ENCODE measurements around the gene TBX5. TPM values are rescaled to one million over a fixed set of nuclear protein-coding genes. Genes with fewer than 3 reads are reported as not detected.

TBX5 gene
- total and polyA plus RNA-seq, 7 experiments from 2014 or later: not detected

DNA sequence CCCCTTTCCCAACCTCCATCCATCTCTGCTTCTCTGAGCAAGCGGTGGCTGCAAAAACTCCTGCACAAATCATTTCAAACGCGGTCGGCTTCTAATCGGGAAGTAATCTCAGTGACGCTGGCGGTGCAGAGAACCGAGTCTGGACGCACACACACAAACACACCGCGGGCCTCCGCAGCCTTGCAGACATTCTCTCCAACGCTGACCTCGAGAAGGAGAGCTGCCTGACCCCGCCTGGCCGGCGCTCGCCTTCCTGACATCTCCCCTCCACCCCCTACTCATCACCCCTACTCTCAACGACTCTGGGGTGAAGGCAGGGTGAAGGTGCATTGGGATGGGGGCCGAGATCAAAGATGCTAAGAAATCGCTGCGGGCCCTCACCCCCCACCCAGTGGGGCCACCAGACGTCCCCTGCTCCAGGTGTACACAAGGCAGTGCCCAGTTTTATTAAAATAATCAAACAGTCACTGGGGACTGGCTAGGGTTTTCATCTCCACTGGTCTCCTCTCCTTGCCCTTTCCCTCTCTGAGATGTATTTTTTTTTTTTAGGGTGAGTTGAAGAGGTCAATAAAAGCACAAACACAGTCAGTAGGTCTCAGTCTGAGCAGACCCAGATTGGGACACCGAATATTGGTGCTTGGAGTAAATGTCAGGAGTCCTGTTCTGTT is 506 bp upstream of the TBX5 start:
- ATAC-seq: no peak
- ChIA-PET POLR2A (no interaction called here), CTCF (no interaction called here)
- peaks cover 0 to 5% (median 2%) of the 10 kb centered on the region in 11 donors for H3K9me3 Mint-ChIP-seq
- intact Hi-C loops (cut with micrococcal nuclease): no loop called here
- H3K27me3 Mint-ChIP-seq: peaks cover 86 to 99% (median 94%) of the 10 kb centered on the region in 5 donors
- peaks cover 0 to 9% (median 0%) of the 10 kb centered on the region in 5 donors for H3K36me3 Mint-ChIP-seq
- H3K4me1 ChIP-seq (ENCODE audit: control insufficient read depth in 2 of 2, insufficient read depth in 2 of 2, low read length in 2 of 2): no peaks in the 10 kb centered on the region
- H3K27me3 ChIP-seq (ENCODE audit: control insufficient read depth in 2 of 2, insufficient read depth in 2 of 2, low read length in 2 of 2): peaks cover 0 to 15% of the 10 kb centered on the region in 2 donors
- no peak for DNase-seq
- no peaks in the 10 kb centered on the region for H3K36me3 ChIP-seq (ENCODE audit: control insufficient read depth in 2 of 3, insufficient read depth in 3 of 3, low read length in 3 of 3)
- H3K27ac ChIP-seq (ENCODE audit: low read depth, low read length): no peak overlapping the region
- no peaks in the 10 kb centered on the region for H3K9me3 ChIP-seq (ENCODE audit: control insufficient read depth in 2 of 3, low read length in 3 of 3)
- H3K4me3 ChIP-seq (ENCODE audit: low read length): no peak overlapping the region
- peak overlapping the region in 1 of 9 donors; percentile 83 for H3K27ac Mint-ChIP-seq
- H3K4me3 Mint-ChIP-seq: peak overlapping the region in 1 of 10 donors; percentile 40
- peaks cover 3 to 23% (median 21%) of the 10 kb centered on the region in 7 donors for H3K4me1 Mint-ChIP-seq

GRCh38 chr12:114404926-114405518 is 922 bp downstream of the TBX5 start:
- H3K4me1 Mint-ChIP-seq: peaks cover 3 to 19% (median 16%) of the 10 kb centered on the region in 7 donors
- Histone ChIP-seq H3K27me3 (ENCODE audit: control insufficient read depth in 2 of 2, insufficient read depth in 2 of 2, low read length in 2 of 2) (peaks cover 0 to 6% of the 10 kb centered on the region in 2 donors), H3K36me3 (ENCODE audit: control insufficient read depth in 2 of 3, insufficient read depth in 3 of 3, low read length in 3 of 3) (no peaks in the 10 kb centered on the region), H3K4me1 (ENCODE audit: control insufficient read depth in 2 of 2, insufficient read depth in 2 of 2, low read length in 2 of 2) (no peaks in the 10 kb centered on the region), H3K4me3 (ENCODE audit: low read length) (no peak overlapping the region), H3K27ac (ENCODE audit: low read depth, low read length) (no peak overlapping the region), H3K9me3 (ENCODE audit: control insufficient read depth in 2 of 3, low read length in 3 of 3) (no peaks in the 10 kb centered on the region)
- peaks cover 75 to 99% (median 87%) of the 10 kb centered on the region in 5 donors for H3K27me3 Mint-ChIP-seq
- ATAC-seq (no peak), DNase-seq (no peak)
- intact Hi-C loops (cut with micrococcal nuclease): loop anchor here in 1 of 2 donors (2.0 to 5.0 kb wide), 4 partner anchors 36 to 938 kb away; partner anchors contain the start of gene TBX3
- H3K36me3 Mint-ChIP-seq: peaks cover 0 to 9% (median 0%) of the 10 kb centered on the region in 5 donors
- peaks cover 0 to 4% (median 0%) of the 10 kb centered on the region in 11 donors for H3K9me3 Mint-ChIP-seq
- CTCF ChIA-PET: no interaction called here
- peak overlapping the region in 1 of 9 donors; percentile 38 for H3K27ac Mint-ChIP-seq
- POLR2A ChIA-PET: no interaction called here
- H3K4me3 Mint-ChIP-seq: no peak overlapping the region

DNA sequence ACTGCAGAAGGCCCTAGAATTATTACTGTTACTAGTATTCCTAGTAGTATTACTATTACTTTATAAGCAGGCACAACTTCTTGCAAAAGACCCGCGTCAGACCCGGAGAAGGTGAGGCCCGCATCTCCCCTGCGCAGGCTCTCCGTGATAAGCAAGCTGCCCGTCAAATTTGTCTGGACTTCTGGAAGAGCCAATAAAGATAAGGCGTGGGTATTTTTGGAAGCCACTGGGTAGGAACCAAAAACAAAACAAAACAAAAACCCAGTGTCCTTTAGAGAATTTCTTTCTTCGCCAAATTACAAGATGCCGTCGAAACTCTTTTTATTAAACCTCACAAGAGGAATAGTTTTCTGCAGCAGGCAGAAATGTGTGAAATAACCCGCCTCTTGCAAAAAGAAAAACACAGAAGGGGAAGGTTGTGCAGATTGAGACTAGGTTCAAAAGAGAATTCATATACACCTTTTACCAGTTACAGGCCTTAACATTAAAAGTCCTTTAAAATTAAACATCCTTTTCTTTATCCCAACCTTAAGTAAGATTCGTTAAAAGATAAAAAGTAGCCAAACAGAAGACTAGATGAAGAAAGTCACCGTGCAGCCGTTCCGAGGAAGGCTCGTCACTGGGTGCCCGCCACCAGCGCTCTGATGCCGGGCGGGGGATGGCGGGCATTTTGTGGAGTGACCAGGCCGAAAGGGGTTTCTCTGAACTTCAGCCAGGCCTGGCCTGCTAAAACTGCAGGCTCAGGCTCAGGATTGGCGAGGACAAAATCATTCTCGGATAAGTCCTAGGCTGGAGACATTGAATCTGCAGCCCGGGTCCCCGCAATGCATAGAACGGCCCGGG is 1.6 kb downstream of the TBX5 start:
- DNase-seq (no peak), ATAC-seq (no peak)
- Mint-ChIP-seq H3K27ac (peak overlapping the region in 1 of 9 donors; percentile 38), H3K27me3 (peaks cover 76 to 97% (median 85%) of the 10 kb centered on the region in 5 donors), H3K9me3 (peaks cover 0 to 4% (median 0%) of the 10 kb centered on the region in 11 donors), H3K4me3 (no peak overlapping the region), H3K4me1 (peaks cover 3 to 15% (median 11%) of the 10 kb centered on the region in 7 donors), H3K36me3 (peaks cover 0 to 9% (median 0%) of the 10 kb centered on the region in 5 donors)
- ChIA-PET CTCF (no interaction called here), POLR2A (no interaction called here)
- Histone ChIP-seq H3K4me1 (ENCODE audit: control insufficient read depth in 2 of 2, insufficient read depth in 2 of 2, low read length in 2 of 2) (no peaks in the 10 kb centered on the region), H3K27me3 (ENCODE audit: control insufficient read depth in 2 of 2, insufficient read depth in 2 of 2, low read length in 2 of 2) (peaks cover 0 to 8% of the 10 kb centered on the region in 2 donors), H3K4me3 (ENCODE audit: low read length) (no peak overlapping the region), H3K9me3 (ENCODE audit: control insufficient read depth in 2 of 3, low read length in 3 of 3) (no peaks in the 10 kb centered on the region), H3K27ac (ENCODE audit: low read depth, low read length) (no peak overlapping the region), H3K36me3 (ENCODE audit: control insufficient read depth in 2 of 3, insufficient read depth in 3 of 3, low read length in 3 of 3) (no peaks in the 10 kb centered on the region)
- intact Hi-C loops (cut with micrococcal nuclease): loop anchor here in 1 of 2 donors (2.0 to 5.0 kb wide), 4 partner anchors 36 to 937 kb away; partner anchors contain the start of gene TBX3

DNA sequence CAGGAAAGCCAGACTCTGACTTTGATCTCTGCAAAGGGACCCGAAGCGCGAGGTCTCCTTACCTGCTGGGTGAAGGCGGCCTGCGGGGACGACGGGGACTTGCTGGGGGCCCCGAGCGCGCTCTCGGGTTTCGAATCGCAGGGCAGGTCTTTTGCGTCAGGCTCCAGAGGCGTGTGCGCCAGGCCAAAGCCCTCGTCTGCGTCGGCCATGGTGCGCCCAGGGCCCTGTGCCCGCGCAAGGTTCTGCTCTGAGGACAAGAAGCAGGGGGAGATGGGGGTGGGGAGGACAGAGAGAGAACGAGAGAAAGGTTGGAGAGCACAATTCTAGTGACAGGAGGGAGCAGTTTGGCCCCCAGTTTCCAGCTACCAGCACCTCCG is 2.3 kb downstream of the TBX5 start:
- no peak for ATAC-seq
- peaks cover 80 to 98% (median 87%) of the 10 kb centered on the region in 5 donors for H3K27me3 Mint-ChIP-seq
- peak overlapping the region in 1 of 9 donors; percentile 29 for H3K27ac Mint-ChIP-seq

DNA sequence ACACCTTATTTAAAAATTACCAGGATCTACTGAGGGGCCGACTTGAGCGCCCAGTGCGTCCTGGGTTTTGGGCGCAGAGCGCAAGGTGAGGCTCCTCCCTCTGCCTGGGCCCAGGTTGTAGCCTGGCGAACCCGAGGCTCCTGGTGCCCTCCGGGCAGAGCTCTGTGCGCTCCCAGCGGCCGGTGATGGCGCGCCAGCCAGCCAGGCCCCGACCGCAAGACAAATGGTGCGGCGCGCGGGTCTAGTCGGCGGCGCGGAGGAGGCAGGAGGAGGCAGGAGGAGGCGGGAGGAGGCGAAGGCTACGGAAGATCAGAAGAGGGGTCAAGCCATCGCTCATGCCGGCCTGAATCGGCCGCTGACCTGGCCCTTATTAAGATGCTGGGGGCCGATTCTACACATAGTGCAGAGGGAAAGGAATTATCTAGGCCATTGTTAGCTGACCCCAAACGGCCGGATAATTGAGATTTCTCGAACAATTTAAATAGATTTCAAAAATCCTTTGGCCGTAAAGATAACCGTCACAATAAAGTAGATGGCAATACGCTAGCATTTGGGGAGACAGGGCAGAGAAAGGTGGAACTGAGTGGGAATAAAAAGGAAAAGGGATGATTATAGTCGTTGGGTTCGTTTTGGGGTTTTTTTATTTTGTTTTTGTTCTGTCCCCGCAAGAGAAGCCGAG is 2.8 kb downstream of the TBX5 start:
- Mint-ChIP-seq H3K27ac (peak overlapping the region in 1 of 9 donors; percentile 80), H3K4me1 (peaks cover 1 to 9% (median 3%) of the 10 kb centered on the region in 7 donors), H3K36me3 (peaks cover 0 to 5% (median 3%) of the 10 kb centered on the region in 5 donors), H3K9me3 (peaks cover 0 to 4% (median 1%) of the 10 kb centered on the region in 11 donors), H3K4me3 (no peak overlapping the region), H3K27me3 (peaks cover 80 to 97% (median 87%) of the 10 kb centered on the region in 5 donors)
- no peaks in the 10 kb centered on the region for H3K9me3 ChIP-seq (ENCODE audit: control insufficient read depth in 2 of 3, low read length in 3 of 3)
- DNase-seq: no peak
- no peak overlapping the region for H3K4me3 ChIP-seq (ENCODE audit: low read length)
- no peak overlapping the region for H3K27ac ChIP-seq (ENCODE audit: low read depth, low read length)
- ATAC-seq: no peak
- intact Hi-C loops (cut with micrococcal nuclease): loop anchor here in 1 of 2 donors (5.0 kb wide), 3 partner anchors 264 to 936 kb away; partner anchors contain the start of gene TBX3
- peaks cover 0 to 8% of the 10 kb centered on the region in 2 donors for H3K27me3 ChIP-seq (ENCODE audit: control insufficient read depth in 2 of 2, insufficient read depth in 2 of 2, low read length in 2 of 2)
- H3K36me3 ChIP-seq (ENCODE audit: control insufficient read depth in 2 of 3, insufficient read depth in 3 of 3, low read length in 3 of 3): no peaks in the 10 kb centered on the region
- H3K4me1 ChIP-seq (ENCODE audit: control insufficient read depth in 2 of 2, insufficient read depth in 2 of 2, low read length in 2 of 2): no peaks in the 10 kb centered on the region
- CTCF ChIA-PET: no interaction called here
- POLR2A ChIA-PET: no interaction called here

More for the DNA sequence above, 2.3 kb downstream of the TBX5 start:
- H3K4me1 ChIP-seq (ENCODE audit: control insufficient read depth in 2 of 2, insufficient read depth in 2 of 2, low read length in 2 of 2): no peaks in the 10 kb centered on the region
- Mint-ChIP-seq H3K4me3 (no peak overlapping the region), H3K4me1 (peaks cover 2 to 13% (median 9%) of the 10 kb centered on the region in 7 donors), H3K9me3 (peaks cover 0 to 4% (median under 1%) of the 10 kb centered on the region in 11 donors), H3K36me3 (peaks cover 0 to 7% (median 0%) of the 10 kb centered on the region in 5 donors)
- intact Hi-C loops (cut with micrococcal nuclease): loop anchor here in 1 of 2 donors (2.0 to 5.0 kb wide), 4 partner anchors 37 to 936 kb away; partner anchors contain the start of gene TBX3
- H3K36me3 ChIP-seq (ENCODE audit: control insufficient read depth in 2 of 3, insufficient read depth in 3 of 3, low read length in 3 of 3): no peaks in the 10 kb centered on the region
- POLR2A ChIA-PET: no interaction called here
- H3K27ac ChIP-seq (ENCODE audit: low read depth, low read length): no peak overlapping the region
- CTCF ChIA-PET: no interaction called here
- H3K27me3 ChIP-seq (ENCODE audit: control insufficient read depth in 2 of 2, insufficient read depth in 2 of 2, low read length in 2 of 2): peaks cover 0 to 8% of the 10 kb centered on the region in 2 donors
- no peak for DNase-seq
- no peak overlapping the region for H3K4me3 ChIP-seq (ENCODE audit: low read length)
- H3K9me3 ChIP-seq (ENCODE audit: control insufficient read depth in 2 of 3, low read length in 3 of 3): no peaks in the 10 kb centered on the region
